GM13976 (cell line): ENCODE measurements around the gene CACNA1A.
"Not testable (repeated sequence)": the region's sequence is repeated elsewhere in the genome, so short reads cannot be mapped to it uniquely, and the experiment has no call there.

Source experiments
- DNase-seq: peaks from one replicate; pipeline ENCODE4 v3.0.0; 2012; ENCODE audit warnings: low spot score
- in situ Hi-C: fragments of 300-500 bp; cut with MboI; formaldehyde crosslinking; loops from one replicate; pipeline ENCODE4 v1.12.0; 2022; ENCODE audit warnings: low sequenced_read_pairs, mixed read lengths, inconsistent platforms; ENCODE audit not compliant: unreplicated experiment
- TF ChIP-seq, protein P1 (sequence below): IDR thresholded peaks from 2 replicates; pipeline ENCODE4 v1.5.1; 2012; ENCODE audit warnings: borderline replicate concordance, mild to moderate bottlenecking; ENCODE audit not compliant: insufficient read depth; ENCODE audit errors: extremely low read depth, missing control alignments, control extremely low read depth

CACNA1A gene

DNA sequence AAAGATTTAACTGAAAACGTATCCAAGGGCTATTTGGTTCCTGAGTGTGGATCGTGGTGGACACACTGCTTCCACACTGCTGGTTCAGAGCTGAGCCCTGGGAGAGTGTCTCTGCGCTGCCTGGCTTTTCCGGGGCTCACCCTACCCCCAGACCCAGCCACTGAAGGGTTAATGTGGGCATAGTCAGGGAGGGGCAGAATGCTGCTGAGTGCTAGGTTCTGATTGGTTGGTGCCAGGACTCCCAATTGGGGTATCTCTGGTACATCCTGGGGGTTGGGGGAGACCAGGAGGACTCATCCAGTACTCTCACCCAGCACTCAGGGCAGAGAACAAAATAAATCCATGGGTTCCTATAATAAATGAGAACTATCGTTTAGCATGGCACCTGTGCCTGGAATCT lies 142.3 kb downstream of the CACNA1A start:
- DNase-seq = no peak
- TF ChIP-seq, protein P1, sequence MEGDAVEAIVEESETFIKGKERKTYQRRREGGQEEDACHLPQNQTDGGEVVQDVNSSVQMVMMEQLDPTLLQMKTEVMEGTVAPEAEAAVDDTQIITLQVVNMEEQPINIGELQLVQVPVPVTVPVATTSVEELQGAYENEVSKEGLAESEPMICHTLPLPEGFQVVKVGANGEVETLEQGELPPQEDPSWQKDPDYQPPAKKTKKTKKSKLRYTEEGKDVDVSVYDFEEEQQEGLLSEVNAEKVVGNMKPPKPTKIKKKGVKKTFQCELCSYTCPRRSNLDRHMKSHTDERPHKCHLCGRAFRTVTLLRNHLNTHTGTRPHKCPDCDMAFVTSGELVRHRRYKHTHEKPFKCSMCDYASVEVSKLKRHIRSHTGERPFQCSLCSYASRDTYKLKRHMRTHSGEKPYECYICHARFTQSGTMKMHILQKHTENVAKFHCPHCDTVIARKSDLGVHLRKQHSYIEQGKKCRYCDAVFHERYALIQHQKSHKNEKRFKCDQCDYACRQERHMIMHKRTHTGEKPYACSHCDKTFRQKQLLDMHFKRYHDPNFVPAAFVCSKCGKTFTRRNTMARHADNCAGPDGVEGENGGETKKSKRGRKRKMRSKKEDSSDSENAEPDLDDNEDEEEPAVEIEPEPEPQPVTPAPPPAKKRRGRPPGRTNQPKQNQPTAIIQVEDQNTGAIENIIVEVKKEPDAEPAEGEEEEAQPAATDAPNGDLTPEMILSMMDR = no peak
- in situ Hi-C loops = no loop called here

DNA sequence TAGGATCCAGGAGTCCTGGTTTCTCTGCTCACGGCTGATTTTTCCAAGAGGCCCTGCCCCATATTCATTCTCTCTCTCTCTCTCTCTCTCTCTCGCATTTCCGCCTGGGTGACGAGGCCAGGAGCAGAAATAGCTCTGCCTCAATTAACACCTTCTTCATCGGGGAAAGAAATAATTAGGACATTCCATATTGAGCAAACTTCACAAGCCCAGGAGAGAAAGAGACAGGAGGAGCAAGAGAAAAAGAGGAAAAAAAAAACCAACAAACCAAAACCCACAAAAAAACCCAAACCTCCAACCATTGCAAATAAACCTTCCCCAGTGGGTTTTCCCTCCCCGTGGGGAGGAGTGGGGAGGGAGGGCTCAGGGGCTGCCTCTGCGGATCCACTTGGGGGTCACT lies 143.0 kb downstream of the CACNA1A start:
- TF ChIP-seq, protein P1 = no peak

DNA sequence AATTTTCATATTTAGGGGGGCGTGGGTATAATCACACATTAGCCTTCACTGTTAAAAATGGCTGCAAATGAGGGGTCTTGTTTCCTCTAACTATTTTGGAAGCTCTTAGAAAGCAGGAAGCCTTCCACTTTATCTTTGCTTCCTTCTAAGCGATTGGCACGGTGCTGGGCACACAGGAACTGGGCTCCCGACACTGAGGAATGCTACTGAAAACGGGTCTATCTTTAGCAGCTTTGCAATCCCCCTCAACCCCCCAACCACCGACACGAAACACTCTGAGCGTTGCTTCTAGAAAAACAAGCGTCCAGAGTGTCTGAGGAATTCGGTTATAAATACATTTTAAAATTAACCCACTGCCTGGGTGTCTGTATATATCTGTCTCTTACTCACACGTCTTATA lies 143.6 kb downstream of the CACNA1A start:
- in situ Hi-C loops = no loop called here
- TF ChIP-seq, protein P1 = no peak
- DNase-seq = no peak

More for the DNA sequence above, 143.0 kb downstream of the CACNA1A start:
- DNase-seq = no peak
- in situ Hi-C loops = no loop called here

DNA sequence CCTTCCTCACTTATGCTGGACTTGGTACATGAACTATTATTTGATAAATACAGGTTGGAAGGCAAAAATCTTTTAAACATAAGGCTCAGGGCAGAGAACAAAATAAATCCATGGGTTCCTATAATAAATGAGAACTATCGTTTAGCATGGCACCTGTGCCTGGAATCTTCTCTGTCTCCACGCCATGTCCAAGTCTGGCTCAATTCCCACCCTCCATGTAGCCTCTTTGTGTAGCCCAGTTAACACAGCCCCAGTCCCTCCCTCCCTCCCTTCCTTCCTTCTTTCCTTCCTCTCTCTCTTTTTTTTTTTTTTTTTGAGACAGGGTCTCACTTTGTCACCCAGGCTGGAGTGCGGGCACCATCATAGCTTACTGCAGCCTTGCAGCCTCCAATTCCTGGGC lies 144.6 kb downstream of the CACNA1A start:
- in situ Hi-C loops, DNase-seq: not testable (repeated sequence)

DNA sequence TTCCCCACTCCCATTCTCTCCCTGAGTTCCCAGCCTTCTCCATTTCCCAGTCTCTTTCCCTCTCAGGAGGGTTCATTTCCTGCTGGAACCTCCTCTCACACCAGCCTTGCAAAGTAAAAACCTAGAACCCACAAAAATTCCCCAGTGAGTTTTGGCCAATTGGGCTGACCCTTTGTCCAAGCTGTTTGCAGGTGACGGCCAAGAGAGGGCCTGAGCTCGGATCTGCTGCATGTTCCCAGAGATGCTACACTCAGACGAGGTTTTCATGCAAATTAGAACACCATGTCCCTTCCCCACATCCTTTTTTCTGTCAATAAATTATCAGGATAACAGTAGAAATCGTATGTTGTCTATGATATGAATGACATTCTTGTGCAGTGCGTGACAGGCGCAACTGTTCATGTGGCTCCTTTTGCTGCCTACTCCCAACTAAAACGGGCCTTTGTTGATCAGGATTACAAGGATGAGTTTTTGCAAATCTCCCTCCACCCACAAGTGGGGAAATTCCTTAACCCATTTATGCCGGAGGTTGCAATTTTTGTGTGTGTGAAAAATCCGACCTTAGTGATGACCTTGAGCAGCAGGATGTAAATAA lies 149.5 kb downstream of the CACNA1A start:
- TF ChIP-seq, protein P1 = no peak
- DNase-seq = no peak
- in situ Hi-C loops = no loop called here

DNA sequence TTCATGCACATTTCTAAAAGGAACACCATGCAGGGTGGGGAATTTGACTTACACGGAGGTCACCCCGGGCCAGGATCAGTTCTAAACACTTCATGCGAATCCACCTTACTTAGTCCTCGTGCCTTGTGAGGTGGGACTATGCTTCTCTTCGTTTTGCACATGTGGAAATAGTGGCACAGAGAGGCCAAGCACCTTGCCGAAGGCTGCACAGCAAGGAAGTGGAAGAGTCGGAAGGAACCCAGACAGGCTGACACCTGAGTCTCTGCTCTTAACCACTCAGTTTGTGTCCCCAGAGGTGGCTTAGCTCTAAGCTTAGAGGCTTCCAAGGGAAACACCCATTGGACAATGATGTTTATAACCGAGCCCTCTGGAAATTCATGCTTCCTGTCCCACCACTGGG lies 150.1 kb downstream of the CACNA1A start:
- no peak for DNase-seq
- TF ChIP-seq, protein P1 = no peak
- in situ Hi-C loops = no loop called here

DNA sequence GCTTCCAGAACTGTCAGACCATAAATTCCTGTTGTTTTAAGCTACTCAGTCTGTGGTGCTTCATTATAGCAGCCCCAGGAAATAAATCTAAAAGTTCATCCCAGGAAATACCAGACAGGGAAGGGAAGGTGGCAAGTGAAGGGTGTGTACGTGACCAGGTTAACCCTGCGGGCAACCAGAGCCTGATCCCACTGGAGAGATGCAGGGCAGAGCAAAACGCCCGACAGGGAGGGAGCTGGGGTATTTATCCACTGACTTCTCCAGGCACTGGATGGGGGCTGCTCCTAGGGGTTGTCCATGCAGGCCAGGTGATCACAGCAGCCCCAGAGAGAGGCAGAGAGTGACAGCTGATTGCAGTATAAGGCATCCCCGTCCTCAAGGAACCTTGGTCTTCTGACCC lies 150.9 kb downstream of the CACNA1A start:
- DNase-seq = no peak
- in situ Hi-C loops = no loop called here
- TF ChIP-seq, protein P1 = no peak

DNA sequence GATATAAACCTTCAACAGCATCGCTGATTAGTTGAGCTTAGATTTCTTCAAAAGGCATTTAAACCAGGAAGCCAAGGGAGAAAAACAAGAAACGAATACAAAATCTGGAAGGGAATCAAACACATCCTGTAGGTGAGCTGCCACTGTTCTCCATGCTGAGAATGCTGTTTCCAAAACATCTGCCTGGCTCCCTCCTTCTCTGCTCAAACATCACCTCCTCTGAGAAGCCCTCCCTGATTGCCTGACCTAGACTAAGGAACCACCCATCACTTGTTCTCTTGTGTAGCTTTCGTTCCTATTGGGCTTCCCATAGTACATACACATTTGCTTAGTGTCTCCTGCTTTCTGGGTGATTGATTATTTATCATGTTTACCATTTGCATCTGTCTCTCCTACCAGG lies 152.7 kb downstream of the CACNA1A start:
- in situ Hi-C loops = no loop called here

More for the DNA sequence above, 152.7 kb downstream of the CACNA1A start:
- TF ChIP-seq, protein P1 = no peak
- DNase-seq = no peak
